C1 segment of cervical spinal cord (tissue), 14 donors: ENCODE data around the gene NUP93.

Experiments used
- DNase-seq, 14 donors: peaks; one replicate each; lab custom pipeline; 2025; lab: John Stamatoyannopoulos, UW

The NUP93 gene

GRCh38 chr16:56729735-56730662 is at the start of gene NUP93:
Gene NUP93 (plus strand): TSS chr16:56730129. CDS start chr16:56748248, 18,119 bp downstream.
- peak; percentile 56 to 94 (median 88) for DNase-seq

- peak; percentile 44 to 97 (median 79) for DNase-seq
Observed at GRCh38 chr16:56681939-56682702, 47.8 kb upstream of the NUP93 start, which contains the start of gene MT1X. Gene MT1X (plus strand): TSS chr16:56682470. CDS start chr16:56682541, 71 bp downstream.

- peak in 1 of 14 donors; percentile 56 for DNase-seq
Observed at GRCh38 chr16:56682703-56683397, 47.1 kb upstream of the NUP93 start.

- peak in 1 of 14 donors; percentile 23 for DNase-seq
Observed at GRCh38 chr16:56683424-56684172, 46.3 kb upstream of the NUP93 start.

DNA sequence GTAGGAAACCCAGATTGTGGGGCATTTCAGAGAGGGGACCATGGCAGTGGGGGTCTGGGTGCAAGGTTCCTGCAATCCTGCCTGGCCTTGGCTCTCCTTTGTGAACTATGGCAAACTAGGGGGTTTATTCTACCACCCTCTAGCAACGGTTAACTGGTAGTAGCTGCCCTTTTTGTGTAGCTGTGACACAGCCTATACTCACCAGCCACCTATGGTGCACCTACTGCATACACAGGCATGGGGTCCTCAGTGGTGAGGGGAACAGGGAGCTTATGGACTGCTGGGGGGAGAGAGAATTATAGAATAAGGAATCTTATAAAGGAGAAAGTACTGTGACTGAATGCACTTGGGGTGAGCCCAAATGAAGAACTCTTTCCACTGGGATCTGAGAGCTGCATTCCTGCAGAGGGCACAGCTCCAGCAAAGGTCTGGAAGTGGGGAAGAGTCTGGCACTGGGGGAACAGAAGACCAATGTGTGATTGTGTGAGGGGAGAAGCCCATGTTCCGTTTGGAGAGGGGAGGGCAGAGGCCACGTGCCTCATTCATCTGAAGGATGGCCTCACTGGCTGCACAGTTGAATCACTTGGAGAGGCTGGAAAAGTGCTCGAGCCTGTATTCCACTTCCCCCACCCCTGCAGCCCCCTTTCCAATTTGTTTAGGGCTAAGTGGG is 45.5 kb upstream of the NUP93 start:
- DNase-seq = peak in 4 of 14 donors; percentile 33 to 71 (median 52)

DNA sequence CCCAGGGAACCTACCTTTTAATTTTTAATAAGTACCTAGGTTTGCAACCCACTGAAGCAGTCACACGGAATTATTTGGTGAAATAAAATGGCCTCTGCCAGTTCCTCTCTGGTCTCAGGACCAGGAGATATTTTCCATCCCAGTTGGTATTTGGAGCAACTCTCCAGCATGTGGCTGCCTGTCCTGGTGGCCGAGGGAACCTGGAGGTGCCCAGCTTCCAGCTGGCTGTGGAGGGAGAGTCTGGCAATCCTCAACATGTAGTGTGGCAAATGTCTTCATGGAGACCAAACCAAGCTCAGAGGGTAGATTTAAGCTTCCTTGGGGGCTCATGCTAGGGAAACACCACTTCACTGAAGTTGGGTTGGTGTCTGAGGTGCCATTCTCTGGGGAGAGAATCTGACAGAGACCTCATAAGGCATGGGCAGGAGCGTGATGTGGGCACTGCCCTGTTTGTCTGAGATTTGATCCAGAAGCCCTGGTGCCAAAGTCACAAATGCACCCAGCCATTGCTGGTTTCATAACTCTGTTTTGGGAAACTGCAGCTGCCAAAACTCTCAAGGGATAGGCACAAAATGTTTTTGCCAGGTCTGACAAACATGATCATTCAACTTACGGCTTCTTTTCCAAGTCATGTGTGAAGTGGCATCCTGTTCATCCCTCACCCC is 44.9 kb upstream of the NUP93 start:
- DNase-seq = peak in 5 of 14 donors; percentile 33 to 78 (median 67)

DNA sequence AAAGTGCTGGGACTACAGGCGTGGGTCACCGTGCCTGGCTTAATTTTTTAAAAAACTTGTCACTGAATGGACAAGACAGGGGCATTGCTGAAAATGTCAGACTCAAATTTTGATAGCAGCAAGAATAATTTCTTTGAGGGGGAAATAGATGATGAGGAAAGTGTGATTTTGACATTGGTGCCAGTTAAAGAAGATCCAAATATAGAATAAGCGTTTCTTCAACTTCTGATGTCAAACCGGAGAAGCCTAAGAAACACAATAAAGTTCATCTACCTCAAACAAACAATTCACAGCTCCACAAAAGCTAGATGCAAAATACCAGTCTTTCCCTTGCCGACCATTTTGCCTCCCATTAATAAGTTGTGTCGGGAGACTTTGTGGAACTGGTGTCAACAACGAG is 43.2 kb upstream of the NUP93 start:
- no peak for DNase-seq

DNA sequence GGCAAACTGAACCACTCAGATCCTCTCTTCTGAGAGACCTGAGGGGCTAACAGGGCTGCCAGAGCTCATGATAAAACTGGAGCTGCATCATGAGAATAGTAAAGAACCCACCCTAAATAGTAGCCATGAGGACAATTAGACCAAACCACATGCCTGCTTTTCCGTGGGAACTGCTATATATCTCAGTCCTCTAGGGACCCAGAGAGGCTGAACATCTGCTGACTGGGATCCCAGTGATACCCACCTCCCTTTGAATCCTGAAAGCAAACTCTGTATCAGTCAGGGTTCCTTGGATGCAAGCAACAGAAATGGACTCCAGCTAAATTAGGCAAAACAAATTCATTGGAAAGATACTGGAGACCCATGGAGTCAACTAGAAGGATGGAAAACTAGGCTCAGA is 41.2 kb upstream of the NUP93 start:
- no peak for DNase-seq

- DNase-seq = no peak
Observed at GRCh38 chr16:56689171-56689570, 40.8 kb upstream of the NUP93 start.

- no peak for DNase-seq
Observed at GRCh38 chr16:56690420-56691122, 39.4 kb upstream of the NUP93 start.

DNA sequence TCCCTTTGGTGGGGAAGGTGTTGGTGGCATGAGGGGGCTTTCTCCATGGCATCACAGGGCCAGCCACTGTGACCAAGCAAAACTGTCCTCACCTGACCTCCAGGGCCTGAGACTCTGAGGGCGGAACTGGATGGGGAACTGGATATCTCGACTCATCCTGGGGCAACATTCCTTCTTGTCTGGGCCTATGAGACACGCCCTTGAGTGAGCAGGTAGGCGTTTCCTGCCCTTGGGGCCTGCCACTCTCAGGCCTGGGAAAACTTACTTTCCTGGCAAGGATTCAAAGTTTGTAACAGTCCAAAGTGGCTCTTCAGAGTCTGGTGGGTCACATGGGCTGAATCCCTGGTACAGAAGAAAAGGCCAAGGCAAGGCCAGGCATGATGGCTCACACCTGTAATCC is 38.0 kb upstream of the NUP93 start:
- DNase-seq = no peak

DNA sequence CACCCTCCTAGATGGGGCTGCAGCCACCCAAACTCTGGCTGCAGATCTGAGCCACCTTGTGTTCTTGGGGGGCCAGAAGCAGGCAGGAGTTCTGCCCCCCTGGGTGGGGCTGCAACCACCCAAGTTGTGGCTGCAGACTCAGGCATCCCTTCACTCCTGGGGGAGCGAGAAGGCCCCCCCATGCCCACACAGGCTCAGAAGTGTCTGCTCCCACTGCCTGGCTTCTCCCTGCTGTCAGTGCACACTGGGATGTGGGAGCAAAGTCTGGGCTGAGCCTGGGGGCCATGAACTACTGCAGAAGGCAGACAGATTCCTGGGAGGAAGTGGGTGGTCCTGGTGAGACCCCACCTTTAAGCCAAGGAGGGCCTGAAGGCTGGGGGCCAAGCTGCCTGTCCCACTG is 34.7 kb upstream of the NUP93 start:
- DNase-seq = no peak

DNA sequence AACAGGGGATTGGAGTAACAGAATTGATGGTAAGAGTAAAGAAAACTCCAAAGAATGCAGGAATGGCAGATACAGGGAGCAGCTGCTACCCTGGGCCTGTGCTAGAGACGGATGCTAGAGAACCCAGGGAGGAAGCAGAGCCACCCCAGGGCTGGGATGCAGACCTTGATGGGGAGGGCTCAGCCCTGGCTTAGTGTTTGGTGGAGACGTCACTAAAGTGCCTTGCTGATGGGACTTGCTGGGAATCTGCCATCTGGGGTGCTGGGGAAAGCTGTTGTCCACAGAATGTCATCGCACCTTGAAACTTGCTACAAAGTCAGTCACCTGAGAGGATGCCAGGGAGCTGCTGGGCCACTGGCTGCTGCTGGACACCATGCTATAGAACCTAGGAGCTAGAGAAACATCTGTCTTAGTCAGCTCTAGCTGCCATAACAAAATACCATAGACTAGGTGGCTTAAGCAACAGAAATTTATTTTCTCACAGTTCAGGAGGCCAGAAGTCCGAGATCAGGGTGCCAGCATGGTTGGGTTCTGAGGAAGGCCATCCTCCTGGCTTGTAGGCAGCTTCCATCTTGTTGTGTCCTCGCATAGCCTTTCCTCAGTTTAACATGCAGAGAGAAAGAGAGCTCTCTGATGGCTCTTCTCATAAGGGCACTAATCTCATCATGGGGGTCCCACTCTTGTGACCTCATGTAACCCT is 32.3 kb upstream of the NUP93 start:
- no peak for DNase-seq

GRCh38 chr16:56700195-56700594 is 29.7 kb upstream of the NUP93 start:
- no peak for DNase-seq

- DNase-seq = no peak
Observed at GRCh38 chr16:56700631-56701030, 29.3 kb upstream of the NUP93 start.

- DNase-seq = no peak
Observed at GRCh38 chr16:56701534-56701933, 28.4 kb upstream of the NUP93 start.

- no peak for DNase-seq
Observed at GRCh38 chr16:56702836-56703235, 27.1 kb upstream of the NUP93 start.
